ENCODE measurements around the gene UBP1. TPM values are rescaled to one million over a fixed set of nuclear protein-coding genes. Genes with fewer than 3 reads are reported as not detected.

The UBP1 gene, protein sequence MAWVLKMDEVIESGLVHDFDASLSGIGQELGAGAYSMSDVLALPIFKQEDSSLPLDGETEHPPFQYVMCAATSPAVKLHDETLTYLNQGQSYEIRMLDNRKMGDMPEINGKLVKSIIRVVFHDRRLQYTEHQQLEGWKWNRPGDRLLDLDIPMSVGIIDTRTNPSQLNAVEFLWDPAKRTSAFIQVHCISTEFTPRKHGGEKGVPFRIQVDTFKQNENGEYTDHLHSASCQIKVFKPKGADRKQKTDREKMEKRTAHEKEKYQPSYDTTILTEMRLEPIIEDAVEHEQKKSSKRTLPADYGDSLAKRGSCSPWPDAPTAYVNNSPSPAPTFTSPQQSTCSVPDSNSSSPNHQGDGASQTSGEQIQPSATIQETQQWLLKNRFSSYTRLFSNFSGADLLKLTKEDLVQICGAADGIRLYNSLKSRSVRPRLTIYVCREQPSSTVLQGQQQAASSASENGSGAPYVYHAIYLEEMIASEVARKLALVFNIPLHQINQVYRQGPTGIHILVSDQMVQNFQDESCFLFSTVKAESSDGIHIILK
- total RNA-seq (92.9 TPM), polyA plus RNA-seq (10 to 100 TPM in 3 of 4 donors, 1 to 10 TPM in 1; 9.3 to 12.6 (median 11.2) TPM)

DNA sequence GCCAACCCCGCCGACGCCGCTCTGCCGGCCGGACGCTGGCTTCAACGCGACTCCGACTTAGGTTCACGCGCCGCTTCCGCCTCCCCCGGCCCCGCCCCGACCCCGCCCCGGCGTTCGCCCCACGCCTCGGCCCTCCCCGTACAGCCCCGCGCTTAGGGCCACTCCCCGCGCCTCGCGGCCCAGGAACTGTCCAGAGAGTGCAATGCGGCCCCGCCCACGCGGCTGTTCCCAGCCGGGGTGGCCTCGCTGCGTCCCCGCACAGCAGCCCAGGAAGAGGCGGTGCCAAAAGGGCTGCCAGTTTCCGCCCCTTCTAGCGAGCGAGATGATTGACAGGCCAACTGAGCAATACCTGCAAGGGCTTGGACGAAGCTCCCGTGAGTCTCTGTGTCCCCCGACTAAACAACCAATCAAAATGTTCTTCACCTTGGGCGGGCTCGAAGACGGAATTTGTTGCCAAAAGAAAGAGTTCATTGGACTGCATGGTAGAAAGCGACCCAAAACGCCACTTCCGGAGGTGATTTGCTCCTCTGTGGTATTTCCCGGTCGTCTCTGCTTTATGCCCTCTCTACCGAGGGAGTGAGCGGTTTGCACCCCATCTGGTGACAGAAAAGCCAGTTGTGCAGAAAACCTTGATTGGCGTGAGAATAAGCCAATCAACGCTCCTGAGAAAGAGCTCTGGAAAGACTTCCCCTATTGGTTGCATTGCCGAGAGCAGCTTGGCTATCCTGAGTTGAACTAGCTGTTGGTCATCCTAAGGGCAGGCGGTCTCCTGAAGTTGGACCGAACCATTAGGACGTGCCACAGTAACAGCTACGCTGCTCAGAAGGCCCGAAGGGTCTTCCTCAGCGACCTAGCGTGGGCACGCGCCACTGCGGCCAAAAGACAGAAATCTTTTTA, at the start of gene UBP1:
TSS of gene UBP1 (minus strand) at position 78 of the 897 bp plus-strand sequence. CDS start 557 bp downstream, outside the sequence.
- peaks cover 45% of the 10 kb centered on the region for H3K4me1 ChIP-seq (ENCODE audit: control insufficient read depth, insufficient read depth, low read length, poor library complexity, severe bottlenecking)
- H3K27ac Mint-ChIP-seq = peak within 1 kb of the TSS; percentile 98 to 100 (median 100)
- no peaks in the 10 kb centered on the region for H3K27me3 ChIP-seq (ENCODE audit: control insufficient read depth, insufficient read depth, low read length)
- no peaks in the 10 kb centered on the region for H3K36me3 Mint-ChIP-seq
- DNase-seq (peak; percentile 97 to 100 (median 98)), ATAC-seq (ENCODE audit: low read depth in 2 of 2) (peak; percentile 85 to 89)
- H3K9me3 Mint-ChIP-seq = peaks cover 0 to 2% (median 0%) of the 10 kb centered on the region in 7 donors
- H3K27ac ChIP-seq (ENCODE audit: insufficient read depth, low read length, poor library complexity, severe bottlenecking) = peak within 1 kb of the TSS; percentile 98
- H3K27me3 Mint-ChIP-seq = no peaks in the 10 kb centered on the region
- H3K4me3 ChIP-seq (ENCODE audit: low read depth, low read length) = peak within 1 kb of the TSS; percentile 96
- H3K4me3 Mint-ChIP-seq = peak within 1 kb of the TSS; percentile 98 to 100 (median 99)
- no peaks in the 10 kb centered on the region for H3K9me3 ChIP-seq (ENCODE audit: control insufficient read depth in 2 of 2, low read length in 2 of 2)
- peaks cover 28 to 59% (median 46%) of the 10 kb centered on the region in 4 donors for H3K4me1 Mint-ChIP-seq
- H3K36me3 ChIP-seq (ENCODE audit: control insufficient read depth, insufficient read depth, low read length) = no peaks in the 10 kb centered on the region

DNA sequence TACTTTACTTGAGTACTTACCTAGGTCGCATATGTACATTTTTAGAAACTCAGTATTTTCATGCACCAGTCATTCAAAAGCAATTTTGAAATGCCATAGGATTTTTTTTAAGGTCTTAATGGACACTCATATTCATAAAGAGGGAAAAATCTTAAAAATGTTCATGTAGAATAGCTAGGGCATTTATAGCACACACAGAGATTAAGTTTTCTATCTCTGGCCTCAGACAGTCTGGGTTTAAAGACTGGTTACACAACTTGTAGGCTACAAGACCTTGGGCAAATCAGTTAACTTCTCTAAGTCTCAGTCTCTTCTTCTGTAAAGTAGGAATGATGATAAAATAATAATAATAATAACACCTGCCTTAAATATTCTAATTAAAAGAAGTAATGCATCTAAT, 48.5 kb upstream of the UBP1 start:
- no peaks in the 10 kb centered on the region for H3K27me3 ChIP-seq (ENCODE audit: control insufficient read depth, insufficient read depth, low read length)
- no peaks in the 10 kb centered on the region for H3K9me3 ChIP-seq (ENCODE audit: control insufficient read depth in 2 of 2, low read length in 2 of 2)
- H3K36me3 ChIP-seq (ENCODE audit: control insufficient read depth, insufficient read depth, low read length) = no peaks in the 10 kb centered on the region
- no peak for ATAC-seq (ENCODE audit: low read depth in 2 of 2)
- Mint-ChIP-seq H3K4me1 (no peaks in the 10 kb centered on the region), H3K36me3 (peaks cover 10% of the 10 kb centered on the region), H3K9me3 (no peaks in the 10 kb centered on the region), H3K27me3 (no peaks in the 10 kb centered on the region), H3K27ac (no peak overlapping the region), H3K4me3 (no peak overlapping the region)
- H3K4me3 ChIP-seq (ENCODE audit: low read depth, low read length) = no peak overlapping the region
- no peak overlapping the region for H3K27ac ChIP-seq (ENCODE audit: insufficient read depth, low read length, poor library complexity, severe bottlenecking)
- H3K4me1 ChIP-seq (ENCODE audit: control insufficient read depth, insufficient read depth, low read length, poor library complexity, severe bottlenecking) = no peaks in the 10 kb centered on the region
- DNase-seq = no peak

DNA sequence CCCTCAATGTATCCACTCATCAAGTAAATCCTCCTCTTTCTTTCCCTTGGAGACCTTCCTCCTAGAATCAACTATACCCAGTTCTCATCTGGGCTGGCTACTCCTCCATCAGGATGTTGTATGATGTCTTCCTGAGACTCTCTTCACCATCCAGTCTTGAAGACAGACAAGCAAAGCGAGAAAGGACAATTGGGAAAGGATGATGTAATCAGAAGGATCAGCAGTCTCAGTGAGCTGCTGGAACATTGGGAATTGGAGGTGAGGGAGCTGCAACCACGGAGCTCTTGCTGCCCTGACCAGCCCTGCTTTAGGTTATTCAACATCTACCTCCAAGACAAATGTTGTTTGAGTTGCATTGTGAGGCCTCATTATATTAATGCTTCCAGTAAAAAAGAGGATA, 48.0 kb upstream of the UBP1 start:
- ATAC-seq (ENCODE audit: low read depth in 2 of 2) (no peak), DNase-seq (no peak)
- no peaks in the 10 kb centered on the region for H3K4me1 Mint-ChIP-seq
- no peak overlapping the region for H3K4me3 Mint-ChIP-seq
- Histone ChIP-seq H3K4me1 (ENCODE audit: control insufficient read depth, insufficient read depth, low read length, poor library complexity, severe bottlenecking) (no peaks in the 10 kb centered on the region), H3K27me3 (ENCODE audit: control insufficient read depth, insufficient read depth, low read length) (no peaks in the 10 kb centered on the region), H3K9me3 (ENCODE audit: control insufficient read depth in 2 of 2, low read length in 2 of 2) (no peaks in the 10 kb centered on the region), H3K36me3 (ENCODE audit: control insufficient read depth, insufficient read depth, low read length) (no peaks in the 10 kb centered on the region), H3K27ac (ENCODE audit: insufficient read depth, low read length, poor library complexity, severe bottlenecking) (no peak overlapping the region), H3K4me3 (ENCODE audit: low read depth, low read length) (no peak overlapping the region)
- H3K36me3 Mint-ChIP-seq = peaks cover 10% of the 10 kb centered on the region
- H3K9me3 Mint-ChIP-seq = no peaks in the 10 kb centered on the region
- H3K27me3 Mint-ChIP-seq = no peaks in the 10 kb centered on the region
- no peak overlapping the region for H3K27ac Mint-ChIP-seq

DNA sequence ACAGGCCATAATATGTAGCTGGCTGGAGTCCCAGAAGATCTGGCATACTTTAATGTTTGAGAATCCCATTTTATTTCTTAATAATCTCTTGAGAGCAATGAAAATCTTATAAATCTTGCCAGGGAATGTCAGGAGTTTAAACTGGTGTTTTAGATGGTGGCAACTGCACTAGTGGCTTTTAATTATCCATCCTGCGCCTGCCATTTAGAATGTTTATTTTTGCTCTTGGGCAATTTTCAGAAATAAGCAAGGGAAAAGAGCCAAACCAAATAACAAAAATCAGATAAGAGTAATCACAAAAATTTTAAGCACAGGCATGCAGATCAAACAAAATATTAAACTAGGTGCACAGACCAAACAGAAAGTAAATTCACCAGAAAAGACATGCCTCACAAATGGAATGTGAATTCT, 41.9 kb upstream of the UBP1 start:
- H3K27ac Mint-ChIP-seq = no peak overlapping the region
- no peak for ATAC-seq (ENCODE audit: low read depth in 2 of 2)
- Histone ChIP-seq H3K4me3 (ENCODE audit: low read depth, low read length) (no peak overlapping the region), H3K36me3 (ENCODE audit: control insufficient read depth, insufficient read depth, low read length) (no peaks in the 10 kb centered on the region), H3K27me3 (ENCODE audit: control insufficient read depth, insufficient read depth, low read length) (no peaks in the 10 kb centered on the region), H3K27ac (ENCODE audit: insufficient read depth, low read length, poor library complexity, severe bottlenecking) (no peak overlapping the region), H3K9me3 (ENCODE audit: control insufficient read depth in 2 of 2, low read length in 2 of 2) (no peaks in the 10 kb centered on the region), H3K4me1 (ENCODE audit: control insufficient read depth, insufficient read depth, low read length, poor library complexity, severe bottlenecking) (no peaks in the 10 kb centered on the region)
- no peaks in the 10 kb centered on the region for H3K4me1 Mint-ChIP-seq
- no peak overlapping the region for H3K4me3 Mint-ChIP-seq
- peaks cover 3% of the 10 kb centered on the region for H3K36me3 Mint-ChIP-seq
- no peak for DNase-seq
- no peaks in the 10 kb centered on the region for H3K27me3 Mint-ChIP-seq
- no peaks in the 10 kb centered on the region for H3K9me3 Mint-ChIP-seq

DNA sequence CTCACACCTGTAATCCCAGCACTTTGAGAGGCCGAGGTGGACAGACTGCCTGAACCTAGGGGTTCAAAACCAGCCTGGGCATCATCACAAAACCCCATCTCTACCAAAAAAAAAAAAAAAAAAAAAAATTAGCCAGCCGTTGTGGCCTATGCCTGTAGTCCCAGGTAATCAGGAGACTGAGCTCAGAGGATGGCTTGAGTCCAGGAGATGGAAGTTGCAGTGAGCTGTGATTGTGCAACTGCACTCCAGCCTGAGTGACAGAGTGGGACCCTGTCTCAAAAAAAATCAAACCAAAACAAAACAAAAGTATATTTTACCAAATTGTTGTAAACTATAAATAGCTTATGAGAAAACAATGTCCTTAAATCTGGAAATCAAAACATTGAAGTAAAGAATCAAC, 34.7 kb upstream of the UBP1 start:
- no peaks in the 10 kb centered on the region for H3K4me1 Mint-ChIP-seq

DNA sequence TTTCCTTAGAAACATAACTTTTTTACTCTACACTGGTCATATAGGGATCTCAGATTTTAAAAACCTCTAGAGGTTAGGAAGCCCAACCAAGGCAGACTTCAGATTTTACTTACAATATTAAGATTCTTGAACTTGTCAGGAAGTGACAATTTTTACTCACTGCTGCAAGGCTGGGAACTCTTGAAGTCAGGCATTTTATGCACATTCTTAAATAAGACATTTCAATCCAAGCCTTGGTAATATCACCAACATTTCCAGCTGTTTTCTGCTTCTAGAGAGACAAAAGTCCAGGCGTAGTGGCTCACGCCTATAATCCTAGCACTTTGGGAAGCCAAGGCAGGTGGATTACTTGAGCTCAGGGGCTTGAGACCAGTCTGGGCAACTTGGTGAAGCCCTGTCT, 33.6 kb upstream of the UBP1 start:
- H3K36me3 Mint-ChIP-seq = peaks cover 3% of the 10 kb centered on the region
- H3K27me3 Mint-ChIP-seq = no peaks in the 10 kb centered on the region
- H3K4me1 Mint-ChIP-seq = no peaks in the 10 kb centered on the region
- no peak overlapping the region for H3K27ac ChIP-seq (ENCODE audit: insufficient read depth, low read length, poor library complexity, severe bottlenecking)
- no peak for DNase-seq
- no peak overlapping the region for H3K4me3 Mint-ChIP-seq
- no peaks in the 10 kb centered on the region for H3K4me1 ChIP-seq (ENCODE audit: control insufficient read depth, insufficient read depth, low read length, poor library complexity, severe bottlenecking)
- H3K36me3 ChIP-seq (ENCODE audit: control insufficient read depth, insufficient read depth, low read length) = no peaks in the 10 kb centered on the region
- no peak overlapping the region for H3K27ac Mint-ChIP-seq
- H3K9me3 Mint-ChIP-seq = no peaks in the 10 kb centered on the region
- ATAC-seq (ENCODE audit: low read depth in 2 of 2) = no peak
- H3K27me3 ChIP-seq (ENCODE audit: control insufficient read depth, insufficient read depth, low read length) = no peaks in the 10 kb centered on the region
- H3K9me3 ChIP-seq (ENCODE audit: control insufficient read depth in 2 of 2, low read length in 2 of 2) = no peaks in the 10 kb centered on the region
- no peak overlapping the region for H3K4me3 ChIP-seq (ENCODE audit: low read depth, low read length)

More for the DNA sequence above, 34.7 kb upstream of the UBP1 start:
- Histone ChIP-seq H3K4me3 (ENCODE audit: low read depth, low read length) (no peak overlapping the region), H3K27me3 (ENCODE audit: control insufficient read depth, insufficient read depth, low read length) (no peaks in the 10 kb centered on the region), H3K4me1 (ENCODE audit: control insufficient read depth, insufficient read depth, low read length, poor library complexity, severe bottlenecking) (no peaks in the 10 kb centered on the region), H3K36me3 (ENCODE audit: control insufficient read depth, insufficient read depth, low read length) (no peaks in the 10 kb centered on the region), H3K9me3 (ENCODE audit: control insufficient read depth in 2 of 2, low read length in 2 of 2) (no peaks in the 10 kb centered on the region), H3K27ac (ENCODE audit: insufficient read depth, low read length, poor library complexity, severe bottlenecking) (no peak overlapping the region)
- Mint-ChIP-seq H3K27me3 (no peaks in the 10 kb centered on the region), H3K9me3 (no peaks in the 10 kb centered on the region), H3K27ac (no peak overlapping the region), H3K4me3 (no peak overlapping the region), H3K36me3 (peaks cover 3% of the 10 kb centered on the region)
- no peak for DNase-seq
- ATAC-seq (ENCODE audit: low read depth in 2 of 2) = no peak

DNA sequence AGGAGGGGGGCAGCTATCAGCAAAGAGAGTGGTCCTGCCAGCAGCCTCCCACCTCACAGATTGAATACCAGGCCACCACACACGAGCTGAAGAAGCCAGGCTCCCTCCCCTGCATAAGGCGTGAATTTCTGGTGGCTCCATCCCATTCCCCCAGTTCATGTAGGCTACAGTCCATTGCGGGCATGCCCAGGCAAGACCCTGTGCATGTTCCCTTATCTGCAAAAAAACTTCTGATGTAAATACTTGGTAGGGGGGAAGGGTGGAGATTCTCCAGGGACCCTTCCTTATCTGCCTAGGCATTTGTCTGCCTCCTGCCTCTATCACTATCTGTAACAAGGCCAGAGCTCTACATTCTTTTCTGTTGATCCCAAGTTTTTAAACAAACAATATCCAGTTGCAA, 27.6 kb upstream of the UBP1 start:
- H3K9me3 ChIP-seq (ENCODE audit: control insufficient read depth in 2 of 2, low read length in 2 of 2) = no peaks in the 10 kb centered on the region
- H3K27ac ChIP-seq (ENCODE audit: insufficient read depth, low read length, poor library complexity, severe bottlenecking) = no peak overlapping the region
- H3K4me1 ChIP-seq (ENCODE audit: control insufficient read depth, insufficient read depth, low read length, poor library complexity, severe bottlenecking) = no peaks in the 10 kb centered on the region
- no peaks in the 10 kb centered on the region for H3K36me3 ChIP-seq (ENCODE audit: control insufficient read depth, insufficient read depth, low read length)
- H3K4me3 ChIP-seq (ENCODE audit: low read depth, low read length) = no peak overlapping the region
- H3K27ac Mint-ChIP-seq = no peak overlapping the region
- no peaks in the 10 kb centered on the region for H3K27me3 ChIP-seq (ENCODE audit: control insufficient read depth, insufficient read depth, low read length)
- H3K36me3 Mint-ChIP-seq = peaks cover 10% of the 10 kb centered on the region
- no peak overlapping the region for H3K4me3 Mint-ChIP-seq
- DNase-seq = no peak
- no peak for ATAC-seq (ENCODE audit: low read depth in 2 of 2)
- peaks cover 0 to 3% (median 0%) of the 10 kb centered on the region in 7 donors for H3K9me3 Mint-ChIP-seq
- H3K4me1 Mint-ChIP-seq = no peaks in the 10 kb centered on the region
- no peaks in the 10 kb centered on the region for H3K27me3 Mint-ChIP-seq

Measured in CD4-positive, CD25-positive, alpha-beta regulatory T cell (primary cell).